Aorta (tissue), 5 donors: ENCODE measurements around the gene EML1. TPM values are rescaled to one million over a fixed set of nuclear protein-coding genes. Genes with fewer than 3 reads are reported as not detected.

Source experiments
- ATAC-seq: fragments of 200-7000 bp; cut with Tn5 transposase; one replicate; pipeline ENCODE4 v1.9.1; 2022; ENCODE audit warnings: moderate library complexity; ENCODE audit not compliant: low FRiP score
- DNase-seq, 2 donors: peaks; one replicate each; pipeline ENCODE4 v3.0.0-alpha.2; 2020
- H3K27ac ChIP-seq, 2 donors: one replicate each; pipeline ENCODE4 v1.5.1; 2013; ENCODE audit warnings: low read length in 2 of 2, mild to moderate bottlenecking in 2 of 2, moderate library complexity in 2 of 2, control low read depth in 1 of 2, inconsistent platforms in 1 of 2, low read depth in 1 of 2
- H3K27me3 ChIP-seq, 2 donors: one replicate each; pipeline ENCODE4 v1.6.1; 2013; ENCODE audit warnings: control low read depth in 1 of 2, low read length in 1 of 2, mild to moderate bottlenecking in 1 of 2, moderate library complexity in 1 of 2; ENCODE audit not compliant: insufficient read depth in 2 of 2, control insufficient read depth in 1 of 2
- H3K36me3 ChIP-seq, 2 donors: one replicate each; pipeline ENCODE4 v1.6.1; 2013; ENCODE audit warnings: control low read depth in 1 of 2, low read length in 1 of 2, mild to moderate bottlenecking in 1 of 2; ENCODE audit not compliant: insufficient read depth in 2 of 2, control insufficient read depth in 1 of 2
- H3K4me1 ChIP-seq, 2 donors: one replicate each; pipeline ENCODE4 v1.6.1; 2013; ENCODE audit warnings: low read length in 2 of 2, control low read depth in 1 of 2, mild to moderate bottlenecking in 1 of 2, moderate library complexity in 1 of 2; ENCODE audit not compliant: insufficient read depth in 2 of 2, control insufficient read depth in 1 of 2
- H3K4me3 ChIP-seq, 2 donors: one replicate each; pipeline ENCODE4 v1.5.1; 2013; ENCODE audit warnings: low read length in 2 of 2, control low read depth in 1 of 2, mild to moderate bottlenecking in 1 of 2
- H3K9me3 ChIP-seq: one replicate; pipeline ENCODE4 v1.6.1; 2013; ENCODE audit warnings: mild to moderate bottlenecking, low read length; ENCODE audit not compliant: control insufficient read depth
- WGBS, 2 donors: extraction: QIAGEN DNeasy Blood & Tissue Kit; methylation state at CpG; one replicate each; pipeline ENCODE4 v1.1.7; 2013; 5-methylcytosine and 5-hydroxymethylcytosine counted together
- intact Hi-C, 2 donors: fragments of 100-400 bp; cut with DNase I; formaldehyde crosslinking; loops; one replicate each; pipeline versions ENCODE4 v1.14.2 to v1.15.0; 2022
- polyA plus RNA-seq, 2 donors: library from polyadenylated mRNA; stranded (reverse); fragments of 200-250 nt; gene quantifications; one replicate each; pipeline ENCODE4 v1.2.3, GENCODE V29; 2013
- total RNA-seq, 2 donors: library from RNA; stranded (reverse); fragmentation: NEBNext Ultra II Directional; extraction: Animal tissue kit (Norgen Biotek cat#: 25700); gene quantifications; one replicate each; pipeline ENCODE4 v1.2.1, GENCODE V29; 2021
- donor health status: healthy with polysubstance abuse.
- donor health status: Bipolar disorder and iron deficiency.
- donor health status: DM: no; HTN: no; CAD: no.
- donor health status: DM: no; HTN: no; CAD: no.
- donor health status: DM: yes; HTN: yes; CAD: no.

The EML1 gene
- total and polyA plus RNA-seq, 4 donors: 4.8 to 62.0 (median 36.6) TPM

GRCh38 chr14:99871771-99872170, 78.6 kb downstream of the EML1 start:
- Histone ChIP-seq H3K27me3 (no peaks in the 10 kb centered on the region), H3K4me3 (no peak overlapping the region), H3K4me1 (no peaks in the 10 kb centered on the region), H3K9me3 (no peaks in the 10 kb centered on the region), H3K27ac (no peak overlapping the region), H3K36me3 (no peaks in the 10 kb centered on the region)
- intact Hi-C loops: loop anchor here in 1 of 2 donors (5.0 kb wide), 1 partner anchor 189 kb away; the partner anchor contains the start of gene CYP46A1
- DNase-seq: no peak
- no peak for ATAC-seq
- WGBS, 2 donors: 93 to 95% methylated on average over 11 of the region's 11 CpGs

GRCh38 chr14:99872786-99873440, 79.7 kb downstream of the EML1 start:
- WGBS, 2 donors: 76 to 78% methylated on average over 6 of the region's 6 CpGs
- no peak for ATAC-seq

GRCh38 chr14:99873653-99874052, 80.4 kb downstream of the EML1 start:
- no peaks in the 10 kb centered on the region for H3K9me3 ChIP-seq
- WGBS, 2 donors: 96 to 99% methylated on average over 4 of the region's 4 CpGs

More at GRCh38 chr14:99872786-99873440, 79.7 kb downstream of the EML1 start:
- no peaks in the 10 kb centered on the region for H3K36me3 ChIP-seq
- no peaks in the 10 kb centered on the region for H3K27me3 ChIP-seq
- H3K4me3 ChIP-seq: no peak overlapping the region
- no peak overlapping the region for H3K27ac ChIP-seq
- intact Hi-C loops: loop anchor here in 1 of 2 donors (5.0 kb wide), 1 partner anchor 191 kb away; the partner anchor contains the start of gene CYP46A1
- no peaks in the 10 kb centered on the region for H3K9me3 ChIP-seq
- H3K4me1 ChIP-seq: no peaks in the 10 kb centered on the region
- DNase-seq: no peak

GRCh38 chr14:99874306-99874705, 81.1 kb downstream of the EML1 start:
- Histone ChIP-seq H3K36me3 (no peaks in the 10 kb centered on the region), H3K4me1 (no peaks in the 10 kb centered on the region), H3K9me3 (no peaks in the 10 kb centered on the region), H3K4me3 (no peak overlapping the region), H3K27ac (no peak overlapping the region), H3K27me3 (no peaks in the 10 kb centered on the region)
- intact Hi-C loops: loop anchor here in 1 of 2 donors (5.0 kb wide), 1 partner anchor 192 kb away; the partner anchor contains the start of gene CYP46A1
- 80 to 89% methylated on average over 4 of the region's 4 CpGs for WGBS, 2 donors
- DNase-seq (no peak), ATAC-seq (no peak)

More at GRCh38 chr14:99873653-99874052, 80.4 kb downstream of the EML1 start:
- DNase-seq (no peak), ATAC-seq (no peak)
- intact Hi-C loops: loop anchor here in 1 of 2 donors (5.0 kb wide), 1 partner anchor 191 kb away; the partner anchor contains the start of gene CYP46A1
- Histone ChIP-seq H3K36me3 (no peaks in the 10 kb centered on the region), H3K4me1 (no peaks in the 10 kb centered on the region), H3K27me3 (no peaks in the 10 kb centered on the region), H3K27ac (no peak overlapping the region), H3K4me3 (no peak overlapping the region)

- intact Hi-C loops: no loop called here
- H3K9me3 ChIP-seq: no peaks in the 10 kb centered on the region
- 94 to 95% methylated on average over 6 of the region's 6 CpGs for WGBS, 2 donors
- H3K27me3 ChIP-seq: no peaks in the 10 kb centered on the region
- no peaks in the 10 kb centered on the region for H3K36me3 ChIP-seq
- DNase-seq (no peak), ATAC-seq (no peak)
- no peak overlapping the region for H3K4me3 ChIP-seq
- no peaks in the 10 kb centered on the region for H3K4me1 ChIP-seq
- no peak overlapping the region for H3K27ac ChIP-seq
Measured at GRCh38 chr14:99875421-99875820, 82.2 kb downstream of the EML1 start.

- Histone ChIP-seq H3K4me1 (no peaks in the 10 kb centered on the region), H3K27ac (no peak overlapping the region), H3K9me3 (no peaks in the 10 kb centered on the region), H3K27me3 (no peaks in the 10 kb centered on the region), H3K36me3 (no peaks in the 10 kb centered on the region), H3K4me3 (no peak overlapping the region)
- ATAC-seq: no peak
- DNase-seq: no peak
- intact Hi-C loops: no loop called here
Measured at GRCh38 chr14:99875836-99876235, 82.6 kb downstream of the EML1 start.

- no peak for ATAC-seq
- no peaks in the 10 kb centered on the region for H3K4me1 ChIP-seq
Measured at GRCh38 chr14:99876406-99876805, 83.2 kb downstream of the EML1 start.

GRCh38 chr14:99878563-99878962, 85.3 kb downstream of the EML1 start:
- WGBS, 2 donors: 88 to 91% methylated on average over 6 of the region's 6 CpGs
- H3K9me3 ChIP-seq: no peaks in the 10 kb centered on the region
- no peaks in the 10 kb centered on the region for H3K27me3 ChIP-seq
- no peaks in the 10 kb centered on the region for H3K36me3 ChIP-seq
- intact Hi-C loops: no loop called here
- ATAC-seq (no peak), DNase-seq (no peak)
- H3K4me1 ChIP-seq: no peaks in the 10 kb centered on the region
- H3K27ac ChIP-seq: no peak overlapping the region
- H3K4me3 ChIP-seq: no peak overlapping the region

More at GRCh38 chr14:99876406-99876805, 83.2 kb downstream of the EML1 start:
- Histone ChIP-seq H3K27ac (no peak overlapping the region), H3K36me3 (no peaks in the 10 kb centered on the region), H3K4me3 (no peak overlapping the region), H3K27me3 (no peaks in the 10 kb centered on the region), H3K9me3 (no peaks in the 10 kb centered on the region)
- 92 to 94% methylated on average over 9 of the region's 9 CpGs for WGBS, 2 donors
- intact Hi-C loops: no loop called here
- no peak for DNase-seq
